ENCODE results near the gene CACNA1B. TPM values are rescaled to one million over a fixed set of nuclear protein-coding genes. Genes with fewer than 3 reads are reported as not detected.

CACNA1B gene
- total RNA-seq, 1 donor from 2014 or later = 0.84 TPM

DNA sequence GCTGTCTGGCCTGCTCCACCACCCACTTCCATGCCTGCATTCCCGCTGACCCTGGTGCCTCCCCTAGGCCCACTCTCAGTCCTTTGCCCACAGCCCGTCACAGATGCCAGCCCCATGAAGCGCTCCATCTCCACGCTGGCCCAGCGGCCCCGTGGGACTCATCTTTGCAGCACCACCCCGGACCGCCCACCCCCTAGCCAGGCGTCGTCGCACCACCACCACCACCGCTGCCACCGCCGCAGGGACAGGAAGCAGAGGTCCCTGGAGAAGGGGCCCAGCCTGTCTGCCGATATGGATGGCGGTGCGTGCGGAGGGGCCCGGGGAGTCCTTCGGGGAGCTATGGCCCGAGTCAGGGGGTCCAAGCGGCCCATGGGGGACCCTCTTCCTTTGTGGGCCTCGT is 242.5 kb downstream of the CACNA1B start:
- Histone ChIP-seq H3K36me3 (ENCODE audit: control insufficient read depth, insufficient read depth, low read length) (no peaks in the 10 kb centered on the region), H3K27me3 (ENCODE audit: control insufficient read depth, insufficient read depth, low read length) (no peaks in the 10 kb centered on the region), H3K4me3 (ENCODE audit: low read depth, low read length) (no peak overlapping the region)
- TF ChIP-seq, protein P1, sequence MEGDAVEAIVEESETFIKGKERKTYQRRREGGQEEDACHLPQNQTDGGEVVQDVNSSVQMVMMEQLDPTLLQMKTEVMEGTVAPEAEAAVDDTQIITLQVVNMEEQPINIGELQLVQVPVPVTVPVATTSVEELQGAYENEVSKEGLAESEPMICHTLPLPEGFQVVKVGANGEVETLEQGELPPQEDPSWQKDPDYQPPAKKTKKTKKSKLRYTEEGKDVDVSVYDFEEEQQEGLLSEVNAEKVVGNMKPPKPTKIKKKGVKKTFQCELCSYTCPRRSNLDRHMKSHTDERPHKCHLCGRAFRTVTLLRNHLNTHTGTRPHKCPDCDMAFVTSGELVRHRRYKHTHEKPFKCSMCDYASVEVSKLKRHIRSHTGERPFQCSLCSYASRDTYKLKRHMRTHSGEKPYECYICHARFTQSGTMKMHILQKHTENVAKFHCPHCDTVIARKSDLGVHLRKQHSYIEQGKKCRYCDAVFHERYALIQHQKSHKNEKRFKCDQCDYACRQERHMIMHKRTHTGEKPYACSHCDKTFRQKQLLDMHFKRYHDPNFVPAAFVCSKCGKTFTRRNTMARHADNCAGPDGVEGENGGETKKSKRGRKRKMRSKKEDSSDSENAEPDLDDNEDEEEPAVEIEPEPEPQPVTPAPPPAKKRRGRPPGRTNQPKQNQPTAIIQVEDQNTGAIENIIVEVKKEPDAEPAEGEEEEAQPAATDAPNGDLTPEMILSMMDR (IDR thresholded peaks at IDR 0.05; ENCODE audit: insufficient read depth, low read length, poor library complexity, severe bottlenecking) = no peak
- DNase-seq (ENCODE audit: low read depth) = no peak

DNA sequence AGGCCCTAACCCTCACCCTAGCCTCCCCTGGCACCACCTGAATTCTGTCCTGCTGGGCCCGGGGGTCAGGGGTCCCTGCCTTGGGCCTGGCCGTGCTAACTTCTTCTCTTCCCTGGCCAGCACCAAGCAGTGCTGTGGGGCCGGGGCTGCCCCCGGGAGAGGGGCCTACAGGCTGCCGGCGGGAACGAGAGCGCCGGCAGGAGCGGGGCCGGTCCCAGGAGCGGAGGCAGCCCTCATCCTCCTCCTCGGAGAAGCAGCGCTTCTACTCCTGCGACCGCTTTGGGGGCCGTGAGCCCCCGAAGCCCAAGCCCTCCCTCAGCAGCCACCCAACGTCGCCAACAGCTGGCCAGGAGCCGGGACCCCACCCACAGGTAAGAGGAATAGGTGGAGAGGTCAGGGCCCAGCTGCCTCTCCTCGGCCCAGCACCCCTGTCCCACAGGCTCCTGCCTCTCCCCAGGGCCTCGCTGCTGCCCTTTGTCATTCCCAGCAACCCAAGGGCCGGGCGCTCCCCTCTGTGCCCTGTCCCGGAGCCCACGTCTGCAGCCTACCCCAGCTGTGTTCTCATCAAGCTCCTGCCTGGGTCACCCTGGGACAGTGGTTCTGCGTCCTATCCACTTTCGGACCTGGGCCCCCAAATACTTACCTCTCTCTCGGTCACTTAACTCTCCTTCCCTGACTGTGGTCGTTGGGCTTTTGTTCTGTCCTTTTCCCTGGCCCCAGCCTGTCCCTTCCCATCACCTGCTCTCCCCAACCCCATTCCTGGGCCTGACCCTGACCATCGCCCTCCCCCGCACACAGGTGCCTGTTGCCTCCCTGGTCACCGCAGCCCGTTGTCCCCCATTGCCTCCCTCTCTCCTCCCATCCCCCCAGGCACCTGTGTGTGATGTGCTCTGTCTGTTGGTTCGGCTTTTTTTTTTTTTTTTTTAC is 243.2 kb downstream of the CACNA1B start:
- Histone ChIP-seq H3K27me3 (ENCODE audit: control insufficient read depth, insufficient read depth, low read length) (no peaks in the 10 kb centered on the region), H3K36me3 (ENCODE audit: control insufficient read depth, insufficient read depth, low read length) (no peaks in the 10 kb centered on the region), H3K4me3 (ENCODE audit: low read depth, low read length) (no peak overlapping the region)
- DNase-seq (ENCODE audit: low read depth) = no peak
- TF ChIP-seq, protein P1 (IDR thresholded peaks at IDR 0.05; ENCODE audit: insufficient read depth, low read length, poor library complexity, severe bottlenecking) = no peak

GRCh38 chr9:138121438-138122050 is 244.0 kb downstream of the CACNA1B start:
- H3K27me3 ChIP-seq (ENCODE audit: control insufficient read depth, insufficient read depth, low read length) = no peaks in the 10 kb centered on the region
- no peaks in the 10 kb centered on the region for H3K36me3 ChIP-seq (ENCODE audit: control insufficient read depth, insufficient read depth, low read length)
- DNase-seq (ENCODE audit: low read depth) = no peak
- no peak overlapping the region for H3K4me3 ChIP-seq (ENCODE audit: low read depth, low read length)
- TF ChIP-seq, protein P1 (IDR thresholded peaks at IDR 0.05; ENCODE audit: insufficient read depth, low read length, poor library complexity, severe bottlenecking) = no peak

- DNase-seq (ENCODE audit: low read depth) = no peak
- Histone ChIP-seq H3K27me3 (ENCODE audit: control insufficient read depth, insufficient read depth, low read length) (no peaks in the 10 kb centered on the region), H3K4me3 (ENCODE audit: low read depth, low read length) (no peak overlapping the region), H3K36me3 (ENCODE audit: control insufficient read depth, insufficient read depth, low read length) (no peaks in the 10 kb centered on the region)
- TF ChIP-seq, protein P1 (IDR thresholded peaks at IDR 0.05; ENCODE audit: insufficient read depth, low read length, poor library complexity, severe bottlenecking) = no peak
Measured at GRCh38 chr9:138122201-138122600, 244.6 kb downstream of the CACNA1B start.

GRCh38 chr9:138122676-138123075 is 245.1 kb downstream of the CACNA1B start:
- Histone ChIP-seq H3K36me3 (ENCODE audit: control insufficient read depth, insufficient read depth, low read length) (no peaks in the 10 kb centered on the region), H3K4me3 (ENCODE audit: low read depth, low read length) (no peak overlapping the region), H3K27me3 (ENCODE audit: control insufficient read depth, insufficient read depth, low read length) (no peaks in the 10 kb centered on the region)
- TF ChIP-seq, protein P1 (IDR thresholded peaks at IDR 0.05; ENCODE audit: insufficient read depth, low read length, poor library complexity, severe bottlenecking) = no peak
- DNase-seq (ENCODE audit: low read depth) = no peak
